Adrenal gland (tissue), 5 donors: Measurements from ENCODE around the gene OR5K4.

ENCODE experiments used
- CTCF ChIP-seq, 6 experiments: fragments of 450-650 bp in 4 of 6; fragments of 200-600 bp in 2 of 6; sonication (generic) in 1 of 6; IDR thresholded peaks; 1 replicate in 5 of 6; 2 replicates in 1 of 6; pipeline versions ENCODE4 v1.5.1 to v1.8.0; 2016 to 2021; ENCODE audit warnings: antibody characterized with exemption in 6 of 6, mild to moderate bottlenecking in 2 of 6, moderate library complexity in 1 of 6
- POLR2A ChIP-seq, 2 donors: fragments of 450-650 bp; IDR thresholded peaks; one replicate each; pipeline ENCODE4 v1.6.1; 2017; ENCODE audit warnings: antibody characterized with exemption in 2 of 2, mild to moderate bottlenecking in 2 of 2, moderate library complexity in 1 of 2
- donor health status: DM: no; HTN: no; CAD: no.

DNA sequence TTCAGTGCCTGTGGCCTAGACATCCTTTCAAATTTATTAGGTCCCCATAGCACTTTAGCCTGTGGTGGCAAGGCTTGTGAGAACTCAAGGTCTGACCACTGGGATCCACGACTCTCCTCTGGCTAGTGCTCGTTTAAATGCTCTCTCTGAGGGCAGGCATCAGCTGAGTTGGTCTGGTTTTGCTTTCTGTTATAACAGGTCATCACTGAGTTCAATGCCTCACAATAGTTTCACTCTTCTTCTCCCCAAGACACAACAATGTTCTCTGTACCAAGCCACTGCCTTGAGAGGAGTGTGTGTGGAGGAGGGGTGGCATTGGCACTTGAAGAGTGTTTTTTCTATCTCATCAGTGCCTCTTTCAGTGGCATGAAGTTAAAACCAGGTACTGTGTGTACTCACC is 7.6 kb downstream of the OR5K4 start:
- no peak for TF ChIP-seq CTCF (IDR thresholded peaks at IDR 0.05)
- no peak for TF ChIP-seq POLR2A (IDR thresholded peaks at IDR 0.05)
